Stimulated activated CD8-positive, alpha-beta memory T cell treated with anti-CD3 and anti-CD28 coated beads, Interleukin-12 subunit alpha, Interleukin-12 subunit beta, amount 100 ng/mL, for 24 hours (primary cell): ENCODE results near the gene DUSP16.
"Not testable (repeated sequence)": the region's sequence is repeated elsewhere in the genome, so short reads cannot be mapped to it uniquely, and the experiment has no call there.

Experiments
- DNase-seq: peaks from one replicate; pipeline ENCODE4 v3.0.0-alpha.2; 2020; ENCODE audit errors: extremely low read depth

Gene DUSP16

DNA sequence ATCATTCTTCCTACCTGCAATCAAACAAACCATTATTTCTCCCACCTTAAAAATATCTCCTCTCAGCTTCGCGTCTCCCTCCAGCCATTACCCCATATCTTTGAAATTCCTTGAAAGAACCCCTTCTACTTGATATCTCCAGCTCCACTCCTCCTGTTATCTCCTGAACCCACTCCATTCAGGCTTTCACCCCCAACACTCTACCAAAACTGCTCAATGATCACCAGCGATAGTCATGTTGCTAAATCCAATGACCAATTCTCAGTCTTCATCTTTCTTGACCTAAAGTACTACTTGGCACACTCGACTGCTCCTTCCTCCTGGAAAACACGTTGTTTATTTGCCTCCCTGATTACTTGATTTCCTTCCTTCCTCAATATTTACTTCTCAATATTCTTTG, 70.1 kb downstream of the DUSP16 start:
- DNase-seq, result no peak

- no peak for DNase-seq
Measured at GRCh38 chr12:12491606-12492005, 71.1 kb downstream of the DUSP16 start.

DNA sequence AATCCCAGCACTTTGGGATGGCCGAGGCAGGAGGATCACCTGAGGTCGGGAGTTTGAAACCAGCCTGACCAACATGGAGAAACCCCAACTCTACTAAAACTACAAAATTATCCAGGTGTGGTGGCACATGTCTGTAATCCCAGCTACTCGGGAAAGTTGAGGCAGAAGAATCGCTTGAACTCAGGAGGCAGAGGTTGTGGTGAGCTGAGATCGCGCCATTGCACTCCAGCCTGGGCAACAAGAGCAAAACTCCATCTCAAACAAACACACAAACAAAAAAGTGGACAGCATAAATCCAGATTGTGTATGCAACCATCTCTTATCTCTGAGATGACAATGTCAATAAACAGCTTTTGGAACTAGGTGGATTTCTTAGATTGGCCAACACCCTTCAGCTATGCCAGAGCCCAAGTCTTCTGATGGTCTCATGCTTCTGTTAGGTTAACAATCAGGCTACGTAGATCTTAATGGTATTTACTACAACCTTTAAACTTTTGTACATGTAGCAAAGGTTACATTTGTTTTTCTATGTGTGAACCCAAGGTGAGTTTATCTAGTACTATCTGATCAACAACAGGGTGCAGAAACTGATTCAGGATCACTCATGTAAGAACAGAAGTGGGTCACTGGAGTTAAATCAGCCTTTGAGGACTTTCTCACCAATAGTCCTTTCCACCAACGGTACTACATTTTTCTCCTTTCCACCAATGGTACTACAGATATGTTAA, 73.7 kb downstream of the DUSP16 start:
- no peak for DNase-seq

DNA sequence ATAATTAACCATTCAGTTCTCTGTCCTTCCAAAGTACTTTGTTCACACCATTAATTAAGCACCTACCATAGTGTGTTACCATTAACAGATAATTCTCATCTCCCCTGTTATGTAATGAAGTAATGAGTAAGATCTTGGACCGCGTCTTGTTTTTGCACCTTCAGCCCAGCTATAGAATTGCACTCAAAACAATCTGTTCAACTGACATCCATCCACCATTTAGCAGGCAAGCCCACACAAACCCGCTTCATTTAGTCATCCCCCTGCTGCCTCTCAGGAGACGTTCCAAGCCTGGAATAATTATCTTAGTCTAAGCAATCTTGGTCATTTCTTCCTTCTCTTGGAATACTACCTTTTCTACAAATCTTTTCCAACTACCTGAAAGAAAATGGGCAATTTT, 74.4 kb downstream of the DUSP16 start:
- DNase-seq, result no peak

DNA sequence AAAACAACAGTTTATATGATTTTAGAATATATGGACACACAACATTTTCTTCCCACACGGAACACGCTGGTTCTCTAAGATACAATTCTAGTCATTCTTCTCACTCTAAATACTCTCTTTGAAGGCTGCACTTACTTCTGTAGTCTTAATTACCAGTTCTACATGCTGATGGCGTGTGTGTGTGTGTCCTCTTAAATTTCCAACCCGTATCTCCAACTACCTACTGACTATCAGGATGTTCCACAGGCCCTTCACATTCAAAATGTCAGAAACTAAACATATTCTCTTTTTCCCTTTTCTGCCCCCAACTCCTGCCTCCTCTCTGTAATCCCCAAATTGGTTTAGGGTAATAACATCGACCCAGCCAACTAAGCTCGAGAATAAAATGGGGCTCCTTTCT, 75.2 kb downstream of the DUSP16 start:
- no peak for DNase-seq

DNA sequence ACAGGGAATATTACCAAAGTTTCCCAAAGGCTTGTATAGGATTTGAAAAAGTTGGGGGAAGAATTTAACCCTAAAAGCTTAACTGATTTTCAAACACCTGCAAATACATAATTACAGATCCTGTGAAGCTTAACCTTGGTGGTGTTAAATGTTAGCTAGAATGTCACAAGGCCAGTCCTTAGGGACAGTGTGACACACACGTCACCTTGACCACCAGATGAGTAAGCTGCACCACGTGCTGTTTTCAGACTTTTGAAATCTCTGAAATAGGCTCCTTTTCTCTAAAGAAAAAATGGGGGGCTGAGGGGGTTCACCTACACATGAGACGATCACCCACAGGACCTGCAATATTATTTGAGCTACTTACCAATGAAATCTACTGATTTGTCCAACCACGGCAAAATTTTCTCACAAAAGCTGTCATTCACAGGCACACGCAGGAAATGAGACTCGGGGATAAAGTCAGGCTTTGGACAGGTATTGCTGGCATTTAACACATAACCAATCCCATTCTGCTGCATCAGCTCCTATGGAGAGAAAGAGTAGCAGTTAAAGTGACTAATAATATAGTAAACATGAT, 75.9 kb downstream of the DUSP16 start:
- DNase-seq, result no peak

DNA sequence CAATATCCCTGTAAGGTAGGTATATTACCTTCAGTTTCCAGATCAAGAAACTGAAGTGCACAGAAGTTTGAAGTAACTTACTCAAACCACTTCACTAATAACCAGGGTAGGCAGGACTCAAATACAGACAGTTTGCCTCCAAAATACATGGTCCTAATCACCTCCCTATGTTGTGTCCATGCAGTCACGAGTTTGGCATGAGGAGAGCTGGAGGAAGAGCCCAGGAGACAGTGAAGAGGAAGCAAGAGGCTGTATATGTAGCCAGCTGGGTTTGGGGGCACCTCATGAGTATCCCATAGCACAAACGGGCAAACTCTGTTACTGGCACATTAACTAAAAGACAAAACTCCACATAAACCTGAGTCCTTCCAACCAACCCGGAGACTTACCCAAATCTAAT, 79.2 kb downstream of the DUSP16 start:
- no peak for DNase-seq

DNA sequence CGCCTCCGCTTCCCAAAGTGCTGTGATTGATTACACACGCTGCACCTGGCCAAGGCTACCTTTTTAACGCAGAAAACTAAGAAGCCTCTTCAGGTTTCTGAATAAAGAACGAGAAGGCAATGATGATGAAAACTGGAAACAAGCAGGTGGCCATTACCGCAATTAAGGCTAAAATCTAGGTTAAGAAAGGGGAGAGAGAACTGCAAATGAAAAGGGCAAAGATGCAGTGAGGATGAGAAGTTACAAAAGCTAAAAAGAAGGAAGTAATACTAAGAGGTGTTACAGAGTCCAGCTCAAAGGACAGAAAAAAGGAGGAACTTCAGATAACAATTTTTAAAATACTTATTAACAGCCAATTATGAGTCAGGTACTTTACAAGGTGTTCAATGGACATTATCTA, 79.7 kb downstream of the DUSP16 start:
- no peak for DNase-seq

- no peak for DNase-seq
Measured at GRCh38 chr12:12482150-12482761, 80.4 kb downstream of the DUSP16 start.

- no peak for DNase-seq
Measured at GRCh38 chr12:12481631-12482030, 81.0 kb downstream of the DUSP16 start.

DNA sequence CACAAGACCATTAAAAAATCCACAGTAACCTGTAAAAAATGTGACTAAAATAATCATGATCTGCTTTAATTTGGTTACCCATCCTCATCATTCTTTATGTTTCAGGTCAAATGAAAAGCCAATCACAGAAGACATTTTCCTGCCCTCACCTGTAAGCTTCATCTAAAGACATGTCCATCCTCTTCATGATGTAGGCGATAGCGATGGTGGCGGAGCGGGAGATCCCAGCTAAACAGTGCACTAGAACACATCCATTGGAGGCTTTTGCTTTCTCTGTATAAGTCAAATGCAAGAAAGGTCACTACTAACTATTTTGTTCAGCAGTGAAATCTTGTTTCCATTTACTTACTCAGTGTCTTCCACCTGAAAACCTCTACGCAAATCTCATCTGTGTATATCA, 82.6 kb downstream of the DUSP16 start:
- no peak for DNase-seq

DNA sequence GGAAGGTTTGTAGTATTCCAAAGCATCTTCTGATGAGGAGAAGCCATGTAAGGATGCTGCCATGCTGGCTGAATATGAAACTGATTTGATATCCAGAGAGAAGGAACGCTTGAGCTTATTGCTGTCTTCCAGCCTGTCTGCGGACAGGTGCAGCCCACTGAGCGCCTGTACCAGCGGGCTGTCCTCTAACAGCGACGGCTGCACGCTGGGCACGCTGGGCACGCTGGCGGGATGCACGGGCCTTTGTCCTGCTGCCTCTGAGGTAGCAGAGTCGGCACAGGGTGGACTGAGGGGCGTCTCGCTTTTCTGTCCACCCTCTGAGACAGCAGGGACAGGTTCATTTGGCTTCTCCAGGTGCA, 85.2 kb downstream of the DUSP16 start:
- DNase-seq, result no peak

- DNase-seq, result no peak
Measured at GRCh38 chr12:12476857-12477531, 85.7 kb downstream of the DUSP16 start.

DNA sequence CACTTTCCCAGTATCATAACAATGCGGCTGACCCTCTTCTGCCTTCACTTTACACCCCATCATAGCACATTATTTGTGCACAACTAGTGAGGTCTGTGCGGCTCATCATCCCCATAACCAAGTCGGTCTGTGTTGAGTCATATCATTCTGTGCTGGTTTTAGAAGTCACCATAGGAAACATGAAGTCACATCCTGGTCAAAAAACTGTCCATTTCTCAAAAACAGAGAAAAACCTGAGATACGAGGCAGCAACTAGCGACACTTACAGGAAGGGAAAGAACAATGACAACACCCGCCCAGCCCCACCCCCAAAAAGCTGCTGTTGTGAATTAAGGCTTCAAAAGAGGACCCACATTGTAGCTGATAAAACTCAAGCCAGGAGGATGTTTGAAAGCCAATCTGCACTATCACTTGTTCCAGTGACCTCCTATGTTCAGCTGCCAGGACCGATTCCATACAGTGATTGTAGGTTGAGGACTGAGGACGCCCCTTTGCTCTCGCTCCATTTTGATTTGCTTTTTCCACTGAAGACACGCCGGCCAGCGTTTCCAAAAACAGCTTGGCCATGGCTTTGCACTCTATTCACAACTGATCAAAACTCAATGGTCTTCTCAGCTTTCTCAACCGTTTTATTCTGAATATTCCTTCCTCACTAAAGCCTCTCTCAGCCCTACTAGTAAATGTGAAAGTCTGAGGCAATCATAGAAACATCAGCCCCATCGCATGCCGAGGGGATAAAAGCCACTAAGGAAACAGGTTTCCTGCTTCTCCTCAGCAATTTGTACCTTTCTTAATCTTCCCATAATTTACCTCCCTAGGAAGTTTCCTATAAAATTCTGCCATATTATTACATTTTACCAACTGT, 87.5 kb downstream of the DUSP16 start:
- DNase-seq, result no peak

GRCh38 chr12:12474471-12474928, 88.2 kb downstream of the DUSP16 start:
- no peak for DNase-seq

GRCh38 chr12:12473223-12473622, 89.4 kb downstream of the DUSP16 start:
- DNase-seq, result no peak

GRCh38 chr12:12471982-12472961, 90.4 kb downstream of the DUSP16 start:
- DNase-seq, result not testable (repeated sequence)

DNA sequence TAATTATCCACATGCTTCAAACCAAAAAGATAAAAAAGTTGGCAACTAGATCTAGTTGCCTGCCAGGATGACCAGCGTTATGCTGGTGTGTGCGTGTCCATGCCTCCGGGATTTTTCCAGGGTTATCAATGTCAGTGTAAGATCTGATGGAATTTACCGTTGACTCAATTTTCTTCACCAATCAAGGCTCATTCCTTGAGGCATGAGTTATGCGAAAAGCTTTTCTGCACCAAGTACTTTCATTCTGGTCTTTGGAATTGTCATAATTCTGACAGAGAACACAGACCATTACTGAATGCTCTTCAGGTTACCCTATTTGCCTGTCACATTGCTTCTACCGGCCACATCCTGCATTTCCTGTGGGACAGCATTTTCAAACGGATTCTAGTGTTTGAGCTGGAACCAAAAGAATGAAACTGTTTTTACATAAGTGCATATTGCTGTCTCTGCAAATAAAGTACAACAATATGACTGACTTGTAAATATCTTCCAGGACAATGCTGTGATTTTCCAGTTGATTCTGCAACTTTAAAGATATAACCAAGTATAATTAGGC, 91.8 kb downstream of the DUSP16 start:
- DNase-seq, result no peak

DNA sequence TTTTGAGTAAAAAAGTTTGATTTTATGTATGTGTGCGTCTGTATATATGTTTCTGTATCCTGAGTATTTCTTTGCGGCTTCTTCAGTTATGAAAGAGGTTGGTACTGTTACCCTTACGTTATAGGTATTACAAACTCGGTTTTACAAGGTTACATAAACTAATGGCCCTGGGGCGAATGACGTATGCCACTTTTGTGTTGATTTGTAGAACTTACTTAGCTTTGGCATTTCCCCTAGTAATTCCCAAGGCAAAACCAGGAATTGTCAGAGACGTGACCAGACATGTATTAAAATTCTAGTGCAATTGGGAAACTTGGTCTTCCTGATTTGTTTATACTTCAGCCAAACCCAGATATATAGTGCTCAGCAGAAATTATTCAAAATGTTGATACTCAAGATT, 93.3 kb downstream of the DUSP16 start:
- no peak for DNase-seq

DNA sequence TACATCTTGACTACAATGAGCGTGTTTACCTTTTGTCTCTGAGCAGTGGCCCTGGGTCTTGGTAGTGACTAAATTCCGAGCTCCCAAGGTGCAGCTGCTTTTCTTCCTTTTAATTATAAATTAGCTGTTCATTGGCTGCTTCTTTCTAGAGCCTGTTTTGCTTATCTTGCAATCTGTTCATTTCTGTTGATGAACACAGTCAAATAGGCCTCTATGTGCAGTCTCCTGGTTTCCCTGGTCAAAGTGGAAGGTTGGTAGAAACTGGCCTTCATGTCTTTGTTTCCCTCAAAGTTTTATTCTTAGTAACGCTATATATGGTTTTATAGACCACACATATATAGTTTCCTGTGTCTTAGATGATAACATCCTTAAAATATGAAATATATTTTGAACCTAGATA, 94.1 kb downstream of the DUSP16 start:
- no peak for DNase-seq
